ENCODE measurements around the gene TMPRSS9. TPM values are rescaled to one million over a fixed set of nuclear protein-coding genes. Genes with fewer than 3 reads are reported as not detected.
"Not testable (repeated sequence)": the region's sequence is repeated elsewhere in the genome, so short reads cannot be mapped to it uniquely, and the experiment has no call there.

Gene TMPRSS9
- total RNA-seq, 1 experiment from 2014 or later: not detected

GRCh38 chr19:2392366-2392765, 32.3 kb downstream of the TMPRSS9 start:
- DNase-seq (ENCODE audit: low read depth): no peak

GRCh38 chr19:2392899-2393298, 32.8 kb downstream of the TMPRSS9 start:
- not testable (repeated sequence) for DNase-seq (ENCODE audit: low read depth)

GRCh38 chr19:2394054-2394441, 34.0 kb downstream of the TMPRSS9 start:
- DNase-seq (ENCODE audit: low read depth): no peak

GRCh38 chr19:2394442-2395292, 34.6 kb downstream of the TMPRSS9 start:
- no peak for DNase-seq (ENCODE audit: low read depth)

- not testable (repeated sequence) for DNase-seq (ENCODE audit: low read depth)
Observed at GRCh38 chr19:2395293-2395829, 35.3 kb downstream of the TMPRSS9 start.

- DNase-seq (ENCODE audit: low read depth): not testable (repeated sequence)
Observed at GRCh38 chr19:2397173-2397572, 37.1 kb downstream of the TMPRSS9 start.

GRCh38 chr19:2398735-2399305, 38.8 kb downstream of the TMPRSS9 start:
- DNase-seq (ENCODE audit: low read depth): no peak

- DNase-seq (ENCODE audit: low read depth): no peak
Observed at GRCh38 chr19:2399582-2399981, 39.5 kb downstream of the TMPRSS9 start.

GRCh38 chr19:2408247-2408646, 48.2 kb downstream of the TMPRSS9 start:
- DNase-seq (ENCODE audit: low read depth): no peak

GRCh38 chr19:2409352-2409912, 49.4 kb downstream of the TMPRSS9 start:
- no peak for DNase-seq (ENCODE audit: low read depth)

GRCh38 chr19:2410023-2410422, 50.0 kb downstream of the TMPRSS9 start:
- no peak for DNase-seq (ENCODE audit: low read depth)

GRCh38 chr19:2411709-2412108, 51.6 kb downstream of the TMPRSS9 start:
- no peak for DNase-seq (ENCODE audit: low read depth)

GRCh38 chr19:2412449-2412848, 52.4 kb downstream of the TMPRSS9 start:
- DNase-seq (ENCODE audit: low read depth): no peak

GRCh38 chr19:2413159-2413558, 53.1 kb downstream of the TMPRSS9 start:
- no peak for DNase-seq (ENCODE audit: low read depth)

GRCh38 chr19:2413629-2414028, 53.6 kb downstream of the TMPRSS9 start:
- DNase-seq (ENCODE audit: low read depth): no peak

GRCh38 chr19:2415281-2415972, 55.4 kb downstream of the TMPRSS9 start:
- DNase-seq (ENCODE audit: low read depth): no peak

- no peak for DNase-seq (ENCODE audit: low read depth)
Observed at GRCh38 chr19:2415973-2416319, 55.9 kb downstream of the TMPRSS9 start.

- DNase-seq (ENCODE audit: low read depth): no peak
Observed at GRCh38 chr19:2416321-2417097, 56.4 kb downstream of the TMPRSS9 start.

GRCh38 chr19:2417436-2417835, 57.4 kb downstream of the TMPRSS9 start:
- DNase-seq (ENCODE audit: low read depth): not testable (repeated sequence)

GRCh38 chr19:2417881-2418406, 57.9 kb downstream of the TMPRSS9 start:
- no peak for DNase-seq (ENCODE audit: low read depth)

- no peak for DNase-seq (ENCODE audit: low read depth)
Observed at GRCh38 chr19:2419754-2420153, 59.7 kb downstream of the TMPRSS9 start.

All from RPMI7951 (cell line).